ENCODE data around the gene SLC27A4.

Gene SLC27A4

GRCh38 chr9:128409978-128410377, 69.7 kb downstream of the SLC27A4 start:
- H3K4me3 ChIP-seq (ENCODE audit: low read depth, low read length) = no peak overlapping the region
- in situ Hi-C loops (cut with HindIII; ENCODE audit: low sequenced_read_pairs) = no loop called here
- peak; percentile 29 for DNase-seq (ENCODE audit: low read depth, low spot score)
- TF ChIP-seq, protein P1, sequence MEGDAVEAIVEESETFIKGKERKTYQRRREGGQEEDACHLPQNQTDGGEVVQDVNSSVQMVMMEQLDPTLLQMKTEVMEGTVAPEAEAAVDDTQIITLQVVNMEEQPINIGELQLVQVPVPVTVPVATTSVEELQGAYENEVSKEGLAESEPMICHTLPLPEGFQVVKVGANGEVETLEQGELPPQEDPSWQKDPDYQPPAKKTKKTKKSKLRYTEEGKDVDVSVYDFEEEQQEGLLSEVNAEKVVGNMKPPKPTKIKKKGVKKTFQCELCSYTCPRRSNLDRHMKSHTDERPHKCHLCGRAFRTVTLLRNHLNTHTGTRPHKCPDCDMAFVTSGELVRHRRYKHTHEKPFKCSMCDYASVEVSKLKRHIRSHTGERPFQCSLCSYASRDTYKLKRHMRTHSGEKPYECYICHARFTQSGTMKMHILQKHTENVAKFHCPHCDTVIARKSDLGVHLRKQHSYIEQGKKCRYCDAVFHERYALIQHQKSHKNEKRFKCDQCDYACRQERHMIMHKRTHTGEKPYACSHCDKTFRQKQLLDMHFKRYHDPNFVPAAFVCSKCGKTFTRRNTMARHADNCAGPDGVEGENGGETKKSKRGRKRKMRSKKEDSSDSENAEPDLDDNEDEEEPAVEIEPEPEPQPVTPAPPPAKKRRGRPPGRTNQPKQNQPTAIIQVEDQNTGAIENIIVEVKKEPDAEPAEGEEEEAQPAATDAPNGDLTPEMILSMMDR (IDR thresholded peaks at IDR 0.05; ENCODE audit: low read depth, low read length) = peak; percentile 46
